ENCODE results near the gene PEAK3.
"Not testable (repeated sequence)": the region's sequence is repeated elsewhere in the genome, so short reads cannot be mapped to it uniquely, and the experiment has no call there.

The PEAK3 gene

GRCh38 chr19:2288818-2289713 lies 7.1 kb upstream of the PEAK3 start:
- DNase-seq (ENCODE audit: low read depth, low spot score): no peak

DNA sequence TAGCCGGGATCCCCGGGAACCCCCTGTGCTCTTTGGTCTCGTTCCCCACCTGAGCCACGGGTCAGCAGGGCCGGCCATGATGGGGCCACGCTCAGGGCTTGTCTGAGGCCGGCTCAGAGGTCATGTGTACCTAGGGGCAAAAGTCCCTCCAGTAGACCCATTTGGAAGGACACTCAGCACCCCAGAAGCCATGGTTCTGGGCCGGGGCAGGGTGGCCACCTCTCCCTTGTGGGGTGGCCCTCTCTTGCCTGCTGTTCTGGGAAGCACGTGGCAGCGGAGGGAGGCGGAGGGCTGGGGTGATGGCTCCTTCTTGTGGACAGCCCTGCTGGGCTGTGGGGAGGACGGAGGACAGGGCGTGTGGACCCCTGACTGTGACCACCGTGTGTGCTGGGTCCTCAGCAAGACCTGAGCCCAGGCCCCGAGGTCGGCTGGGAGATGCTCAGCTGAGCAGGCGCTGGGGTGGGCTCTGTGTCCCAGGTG lies 6.4 kb upstream of the PEAK3 start:
- DNase-seq (ENCODE audit: low read depth, low spot score): no peak

DNA sequence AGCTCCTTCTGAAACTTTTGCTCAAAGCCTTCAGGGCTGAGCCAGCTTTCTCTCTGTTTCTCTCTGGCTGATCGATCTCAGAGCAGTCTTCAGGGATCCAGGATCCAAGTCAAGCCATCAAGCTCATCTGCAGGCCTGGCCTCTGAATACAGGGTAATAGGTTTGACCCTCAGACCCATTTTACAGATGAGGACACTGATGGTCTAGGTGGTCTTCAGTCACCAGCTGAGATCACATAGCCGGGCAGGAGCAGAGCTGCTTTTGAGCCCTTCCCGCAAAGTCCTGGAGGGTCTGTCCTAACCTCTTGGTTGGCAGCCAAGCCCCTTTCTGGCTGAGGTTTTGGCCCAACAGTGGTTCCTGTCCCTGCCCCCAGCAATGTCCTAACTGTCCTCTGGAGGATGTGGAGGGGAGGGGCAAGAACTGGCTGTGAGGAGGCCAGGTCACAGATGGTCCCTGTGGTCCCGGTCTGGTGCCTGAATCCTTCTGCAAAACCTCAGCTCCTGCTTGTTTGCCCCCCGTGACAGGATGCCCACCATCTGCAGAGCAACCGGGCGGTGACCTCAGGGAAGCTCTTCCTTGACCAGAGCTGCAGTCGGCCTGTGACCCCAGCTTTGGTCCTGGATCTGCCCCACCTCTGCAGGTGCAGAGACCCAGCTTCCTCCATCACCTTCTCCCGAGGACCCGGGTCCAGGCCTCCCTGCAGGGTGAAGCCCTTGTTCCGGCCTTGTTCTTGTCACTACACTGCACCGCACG lies 5.8 kb upstream of the PEAK3 start:
- DNase-seq (ENCODE audit: low read depth, low spot score): no peak

- no peak for DNase-seq (ENCODE audit: low read depth, low spot score)
Observed at GRCh38 chr19:2286402-2287140, 4.6 kb upstream of the PEAK3 start.

DNA sequence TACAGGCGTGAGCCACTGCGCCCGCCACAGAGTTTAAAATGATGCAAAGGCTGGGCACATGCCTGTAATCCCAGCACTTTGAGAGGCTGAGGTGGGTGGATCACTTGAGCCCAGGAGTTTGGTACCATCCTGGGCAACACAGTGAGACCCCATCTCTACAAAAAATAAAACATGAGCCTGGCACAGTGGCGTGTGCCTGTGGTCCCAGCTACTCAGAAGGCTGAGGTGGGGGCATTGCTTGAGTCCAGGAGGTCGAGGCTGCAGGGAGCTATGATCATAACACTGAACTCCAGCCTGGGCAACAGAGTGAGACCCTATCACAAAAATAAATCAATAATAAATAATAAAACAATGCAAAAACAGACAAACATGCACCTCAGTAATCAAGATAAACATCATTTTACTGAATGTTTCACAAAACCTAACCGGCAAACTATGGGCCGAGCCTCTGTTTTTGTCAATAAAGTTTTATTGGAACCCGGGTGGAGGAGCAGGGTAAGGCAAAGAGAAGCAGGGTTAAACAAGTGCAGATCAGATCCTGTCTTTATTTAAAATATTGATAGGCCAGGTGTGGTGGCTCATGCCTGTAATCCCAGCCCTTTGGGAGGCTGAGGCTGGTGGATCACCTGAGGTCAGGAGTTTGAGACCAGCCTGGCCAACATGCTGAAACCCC lies 2.0 kb upstream of the PEAK3 start:
- DNase-seq (ENCODE audit: low read depth, low spot score): no peak

- DNase-seq (ENCODE audit: low read depth, low spot score): no peak
Observed at GRCh38 chr19:2282862-2283237, 875 bp upstream of the PEAK3 start.

- not testable (repeated sequence) for DNase-seq (ENCODE audit: low read depth, low spot score)
Observed at GRCh38 chr19:2281265-2282061, 512 bp downstream of the PEAK3 start.

DNA sequence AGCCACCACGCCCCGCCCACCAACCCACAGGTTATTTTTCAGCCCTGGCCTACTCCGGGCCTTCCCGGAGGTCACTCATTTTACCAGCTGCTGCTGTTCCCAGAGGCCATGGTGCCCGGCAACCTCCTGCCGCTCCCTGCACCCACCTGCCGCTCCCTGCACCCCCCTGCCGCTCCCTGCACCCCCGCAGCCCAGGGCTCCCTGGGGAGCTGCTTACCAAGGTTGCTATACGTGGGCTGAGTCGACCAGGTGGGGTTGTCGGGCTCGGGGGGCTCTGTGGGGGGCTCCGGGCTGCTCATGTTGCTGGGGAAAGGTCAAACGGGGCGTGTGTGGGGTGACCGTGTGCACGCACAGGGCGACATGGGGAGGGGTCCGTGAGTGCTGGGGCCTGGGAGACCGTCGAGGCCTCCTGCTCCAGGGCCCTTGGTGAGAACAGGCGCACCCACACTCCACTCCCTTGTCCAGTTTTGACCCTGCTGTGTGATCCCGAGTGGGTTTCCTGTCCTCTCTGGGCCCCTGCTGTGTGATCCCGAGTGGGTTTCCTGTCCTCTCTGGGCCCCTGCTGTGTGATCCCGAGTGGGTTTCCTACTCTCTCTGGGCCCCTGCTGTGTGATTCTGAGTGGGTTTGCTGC lies 1.2 kb downstream of the PEAK3 start:
- no peak for DNase-seq (ENCODE audit: low read depth, low spot score)

- no peak for DNase-seq (ENCODE audit: low read depth, low spot score)
Observed at GRCh38 chr19:2278459-2279158, 3.4 kb downstream of the PEAK3 start.

- DNase-seq (ENCODE audit: low read depth, low spot score): no peak
Observed at GRCh38 chr19:2277138-2277537, 4.8 kb downstream of the PEAK3 start.

DNA sequence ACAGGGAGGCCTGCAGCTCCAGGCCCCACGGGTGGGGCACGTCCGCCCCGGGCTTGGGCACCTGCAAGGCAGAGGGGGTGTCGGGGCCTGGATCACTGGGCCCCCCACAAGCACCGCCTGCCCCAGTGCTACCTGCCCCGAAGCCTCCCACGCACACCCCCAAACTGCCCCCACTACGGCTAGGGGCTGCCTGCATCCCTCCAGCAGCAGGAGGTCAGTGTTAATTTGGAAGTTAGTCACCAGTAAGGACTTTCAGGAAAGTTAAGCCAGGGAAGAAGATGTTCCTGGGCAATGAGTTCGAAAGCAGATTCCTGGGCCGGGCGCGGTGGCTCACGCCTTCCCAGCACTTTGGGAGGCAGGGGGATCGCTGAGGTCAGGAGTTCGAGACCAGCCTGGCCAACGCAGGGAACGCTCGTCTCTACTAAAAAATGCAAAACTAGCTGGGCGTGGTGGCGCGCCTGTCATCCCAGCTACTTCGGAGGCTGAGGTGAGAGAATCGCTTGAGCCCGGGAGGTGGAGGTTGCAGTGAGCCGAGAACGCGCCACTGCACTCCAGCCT lies 5.5 kb downstream of the PEAK3 start:
- DNase-seq (ENCODE audit: low read depth, low spot score): no peak

DNA sequence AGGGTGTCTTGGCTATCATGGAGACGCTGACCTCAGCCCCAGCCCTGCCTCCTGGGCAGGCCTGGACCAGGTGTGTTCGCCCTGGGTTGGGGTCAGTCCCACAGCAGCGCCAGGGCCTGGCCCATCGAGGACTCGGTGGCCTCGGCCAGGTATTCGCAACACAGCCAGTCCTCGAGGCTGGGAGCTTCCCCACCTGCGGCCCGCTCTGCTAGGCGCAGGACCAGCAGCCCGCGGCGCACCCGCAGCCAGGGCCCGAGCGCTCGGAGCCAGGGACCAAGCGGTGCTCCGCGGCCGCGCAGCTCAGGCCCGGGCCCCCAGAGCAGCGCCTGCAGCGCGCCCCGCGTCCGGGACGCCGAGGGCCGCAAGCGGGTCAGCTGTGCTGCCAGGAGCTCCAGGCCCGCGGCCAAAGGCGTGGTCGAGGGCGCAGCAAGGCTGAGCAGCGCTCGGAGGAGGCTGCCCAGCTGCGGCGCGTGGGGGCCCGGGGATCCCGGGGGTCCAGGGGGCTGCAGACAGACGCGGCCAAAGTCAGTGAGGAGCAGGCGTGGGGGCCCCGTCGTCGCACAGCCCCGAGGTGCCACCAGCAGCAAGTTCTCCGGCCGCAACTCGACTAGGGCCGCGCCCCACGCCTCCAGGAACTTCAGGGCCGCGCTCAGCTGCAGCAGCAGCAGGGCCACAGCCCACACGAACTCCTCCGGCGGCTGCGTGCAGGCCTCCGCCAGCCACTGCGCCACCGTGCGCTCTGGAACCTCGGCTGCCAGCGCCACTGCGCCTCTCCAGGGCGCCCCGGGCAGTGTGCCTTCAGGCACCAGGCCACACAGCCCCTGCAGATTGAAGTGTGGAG lies 6.2 kb downstream of the PEAK3 start:
- DNase-seq (ENCODE audit: low read depth, low spot score): no peak

GRCh38 chr19:2274931-2275535 lies 6.9 kb downstream of the PEAK3 start:
- DNase-seq (ENCODE audit: low read depth, low spot score): no peak

- DNase-seq (ENCODE audit: low read depth, low spot score): no peak
Observed at GRCh38 chr19:2274185-2274711, 7.7 kb downstream of the PEAK3 start.

DNA sequence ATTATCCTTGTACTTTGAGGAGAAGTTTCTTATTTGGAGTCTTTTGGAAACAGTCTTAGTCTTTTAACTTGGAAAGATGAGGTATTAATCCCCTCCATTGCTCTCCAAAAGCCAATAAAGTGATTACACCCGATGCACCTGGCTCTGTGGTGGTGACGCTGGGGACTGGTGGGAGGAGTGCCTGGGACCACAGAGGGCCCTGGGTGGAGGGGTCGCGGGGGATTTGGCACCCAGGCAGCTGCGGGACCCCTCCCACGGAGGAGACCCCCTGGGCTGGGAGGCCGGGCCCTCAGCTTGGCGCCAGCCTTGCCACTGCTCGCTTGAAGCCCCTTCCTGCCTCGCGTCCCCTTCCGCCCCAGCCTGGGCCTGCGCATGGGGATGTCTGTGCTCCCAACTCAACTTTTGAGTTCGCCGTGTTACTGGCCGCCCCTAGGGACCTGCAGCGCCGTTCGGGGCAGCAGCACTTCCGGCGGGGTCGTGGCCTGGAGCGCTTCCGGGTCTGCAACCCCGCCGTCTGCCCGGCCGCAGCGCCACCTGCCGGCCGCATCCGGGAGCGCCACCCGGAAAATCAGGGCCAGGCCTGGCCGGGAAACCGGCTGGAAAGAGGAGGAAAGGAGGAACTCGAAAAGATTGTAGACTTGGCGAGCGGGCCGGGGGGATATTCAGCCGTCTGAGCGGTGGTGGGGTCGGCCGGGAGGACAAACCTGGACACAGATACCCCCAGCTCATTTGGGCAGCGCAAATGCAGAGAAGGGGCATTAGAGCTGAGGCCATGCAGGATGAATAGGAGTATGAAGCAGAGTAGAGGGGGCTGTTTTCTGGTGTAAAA lies 8.4 kb downstream of the PEAK3 start:
- no peak for DNase-seq (ENCODE audit: low read depth, low spot score)

DNA sequence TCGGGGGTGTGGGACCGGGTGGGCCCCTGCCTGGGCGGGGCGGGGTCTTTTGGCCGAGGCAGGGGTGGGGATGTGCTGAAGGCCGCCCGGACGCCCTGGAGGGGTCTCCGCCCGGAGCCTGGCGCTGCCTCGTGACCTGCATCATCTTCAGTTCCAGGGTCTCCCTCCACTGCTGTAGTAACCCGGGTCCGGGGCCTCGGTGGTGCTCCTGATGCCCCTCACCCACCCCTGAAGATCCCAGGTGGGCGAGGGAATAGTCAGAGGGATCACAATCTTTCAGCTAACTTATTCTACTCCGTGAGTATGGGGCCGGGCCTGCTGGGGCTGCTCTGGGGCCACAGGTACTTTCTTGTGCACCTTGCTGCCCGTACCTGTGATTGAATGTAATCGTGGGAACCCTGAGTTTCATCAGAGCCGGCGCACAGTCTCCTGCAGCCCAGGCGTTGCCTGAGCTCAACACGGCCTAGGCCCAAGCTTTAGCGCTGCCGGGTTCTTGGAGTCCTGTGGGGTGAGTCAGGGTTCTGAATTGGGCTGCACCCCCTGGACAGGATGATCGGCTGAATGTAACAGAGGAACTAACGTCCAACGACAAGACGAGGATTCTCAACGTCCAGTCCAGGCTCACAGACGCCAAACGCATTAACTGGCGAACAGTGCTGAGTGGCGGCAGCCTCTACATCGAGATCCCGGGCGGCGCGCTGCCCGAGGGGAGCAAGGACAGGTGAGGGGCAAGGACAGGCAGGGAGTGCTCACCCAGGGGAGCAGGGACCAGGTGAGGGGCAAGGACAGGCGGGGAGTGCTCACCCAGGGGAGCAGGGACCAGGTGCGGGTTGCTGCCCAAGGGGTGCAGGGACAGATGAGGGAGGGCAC lies 10.5 kb downstream of the PEAK3 start:
- DNase-seq (ENCODE audit: low read depth, low spot score): no peak
